Upper lobe of left lung (tissue), 4 donors: ENCODE data around the gene APOA1.

ENCODE experiments used
- CTCF ChIP-seq, 6 experiments: fragments of 450-650 bp in 4 of 6; fragments of 200-600 bp in 2 of 6; sonication (generic) in 2 of 6; IDR thresholded peaks; one replicate each; pipeline ENCODE4 v1.5.1; 2016 to 2019; ENCODE audit warnings: antibody characterized with exemption in 6 of 6
- POLR2AphosphoS5 ChIP-seq, 2 donors: sonication (generic); formaldehyde crosslinking; IDR thresholded peaks; one replicate each; pipeline ENCODE4 v1.5.1; 2017; ENCODE audit warnings: antibody characterized with exemption in 2 of 2

- TF ChIP-seq CTCF (IDR thresholded peaks at IDR 0.05): no peak
- no peak for TF ChIP-seq POLR2AphosphoS5 (IDR thresholded peaks at IDR 0.05)
Observed at GRCh38 chr11:116857936-116858335, 20.5 kb upstream of the APOA1 start.
